HG02798 (cell line): Measurements from ENCODE around the gene RHD.
"Not testable (repeated sequence)": the region's sequence is repeated elsewhere in the genome, so short reads cannot be mapped to it uniquely, and the experiment has no call there.

Experiments used
- ATAC-seq: cut with Tn5 transposase; IDR thresholded peaks from one replicate; pipeline ENCODE4 v1.9.1; 2021; ENCODE audit warnings: mild to moderate bottlenecking; ENCODE audit not compliant: unreplicated experiment, poor library complexity

RHD gene

GRCh38 chr1:25296501-25296900 lies 24.2 kb downstream of the RHD start:
- not testable (repeated sequence) for ATAC-seq

DNA sequence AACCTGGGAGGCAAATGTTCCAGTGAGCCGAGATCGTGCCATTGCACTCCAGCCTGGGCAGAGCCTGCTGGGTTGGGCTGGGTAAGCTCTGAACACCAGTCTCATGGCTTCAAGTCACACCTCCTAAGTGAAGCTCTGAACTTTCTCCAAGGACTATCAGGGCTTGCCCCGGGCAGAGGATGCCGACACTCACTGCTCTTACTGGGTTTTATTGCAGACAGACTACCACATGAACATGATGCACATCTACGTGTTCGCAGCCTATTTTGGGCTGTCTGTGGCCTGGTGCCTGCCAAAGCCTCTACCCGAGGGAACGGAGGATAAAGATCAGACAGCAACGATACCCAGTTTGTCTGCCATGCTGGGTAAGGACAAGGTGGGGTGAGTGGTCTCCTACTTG lies 28.4 kb downstream of the RHD start:
- ATAC-seq = not testable (repeated sequence)

DNA sequence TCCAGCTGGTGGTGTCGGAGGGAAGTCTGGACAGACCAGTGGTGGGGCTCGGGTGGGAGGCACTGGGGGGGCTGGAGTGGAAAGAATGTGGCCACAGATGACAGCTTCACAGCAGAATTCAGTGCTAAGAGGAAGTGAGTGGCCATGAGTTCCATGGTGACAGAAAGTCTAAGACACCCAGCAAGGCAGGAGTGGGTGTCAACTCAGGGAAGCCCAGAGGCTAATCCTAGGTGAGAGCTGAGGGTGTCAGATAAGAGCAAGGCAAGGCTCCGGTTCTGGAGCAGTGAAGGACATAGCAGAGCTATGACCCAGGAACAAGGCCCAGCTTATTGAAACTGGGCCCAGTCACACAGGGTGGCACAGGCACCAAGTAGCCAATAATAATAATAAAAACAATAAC lies 30.0 kb downstream of the RHD start:
- not testable (repeated sequence) for ATAC-seq

- not testable (repeated sequence) for ATAC-seq
Measured at GRCh38 chr1:25304936-25305335, 32.6 kb downstream of the RHD start.

- not testable (repeated sequence) for ATAC-seq
Measured at GRCh38 chr1:25308168-25308567, 35.9 kb downstream of the RHD start.

DNA sequence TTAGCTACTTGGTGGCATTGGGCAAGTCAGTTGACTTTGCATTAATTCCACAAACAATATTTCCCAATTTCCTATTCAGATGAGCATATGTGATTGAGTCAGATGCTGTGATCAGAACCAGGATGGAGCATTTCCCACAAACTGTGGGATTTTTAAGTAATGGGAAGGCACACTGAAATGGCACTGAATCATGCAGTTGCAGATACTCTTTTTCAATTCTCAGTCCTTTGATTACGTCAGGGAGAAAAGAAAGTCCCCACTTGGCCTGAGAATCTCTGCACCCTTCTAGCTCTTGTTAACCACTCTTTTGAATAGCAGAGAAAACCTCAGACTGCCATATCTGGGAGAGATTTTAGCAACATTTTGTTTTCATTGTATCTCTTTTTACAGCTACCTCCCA lies 36.8 kb downstream of the RHD start:
- not testable (repeated sequence) for ATAC-seq

DNA sequence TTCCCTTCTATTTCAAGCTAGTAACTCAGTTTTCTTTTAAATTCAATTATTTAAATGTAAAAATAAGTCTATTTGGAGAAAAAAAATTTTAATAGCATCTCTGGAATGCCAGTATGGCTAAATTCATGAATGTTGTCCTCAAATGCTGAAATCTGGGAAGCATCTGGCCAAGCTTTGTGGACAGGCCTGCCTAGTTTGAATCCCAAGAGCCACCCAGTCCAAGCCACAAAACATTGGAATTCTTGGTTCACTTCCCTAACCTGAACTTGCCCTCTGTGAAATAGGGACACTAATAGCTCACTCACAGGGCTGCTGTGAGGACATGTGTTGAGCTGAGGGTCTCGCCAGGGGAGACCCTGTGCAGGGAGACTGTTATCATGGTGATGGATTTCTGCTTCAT lies 37.2 kb downstream of the RHD start:
- not testable (repeated sequence) for ATAC-seq

GRCh38 chr1:25312806-25313470 lies 40.6 kb downstream of the RHD start:
- not testable (repeated sequence) for ATAC-seq

- ATAC-seq = not testable (repeated sequence)
Measured at GRCh38 chr1:25320314-25320938, 48.1 kb downstream of the RHD start.

GRCh38 chr1:25322127-25322526 lies 49.8 kb downstream of the RHD start:
- not testable (repeated sequence) for ATAC-seq

GRCh38 chr1:25324407-25324806 lies 52.1 kb downstream of the RHD start:
- ATAC-seq = not testable (repeated sequence)

GRCh38 chr1:25327864-25328790 lies 55.8 kb downstream of the RHD start:
- ATAC-seq = not testable (repeated sequence)

DNA sequence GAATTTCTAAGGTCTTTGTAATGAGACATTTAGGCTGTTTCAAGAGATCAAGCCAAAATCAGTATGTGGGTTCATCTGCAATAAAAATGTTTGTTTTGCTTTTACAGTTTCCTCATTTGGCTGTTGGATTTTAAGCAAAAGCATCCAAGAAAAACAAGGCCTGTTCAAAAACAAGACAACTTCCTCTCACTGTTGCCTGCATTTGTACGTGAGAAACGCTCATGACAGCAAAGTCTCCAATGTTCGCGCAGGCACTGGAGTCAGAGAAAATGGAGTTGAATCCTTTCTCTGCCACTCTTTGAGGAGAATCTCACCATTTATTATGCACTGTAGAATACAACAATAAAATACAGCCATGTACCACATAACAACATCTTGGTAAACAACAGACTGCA lies 56.5 kb downstream of the RHD start:
- not testable (repeated sequence) for ATAC-seq

- ATAC-seq = not testable (repeated sequence)
Measured at GRCh38 chr1:25329336-25329735, 57.0 kb downstream of the RHD start.

GRCh38 chr1:25329950-25330349 lies 57.6 kb downstream of the RHD start:
- not testable (repeated sequence) for ATAC-seq

DNA sequence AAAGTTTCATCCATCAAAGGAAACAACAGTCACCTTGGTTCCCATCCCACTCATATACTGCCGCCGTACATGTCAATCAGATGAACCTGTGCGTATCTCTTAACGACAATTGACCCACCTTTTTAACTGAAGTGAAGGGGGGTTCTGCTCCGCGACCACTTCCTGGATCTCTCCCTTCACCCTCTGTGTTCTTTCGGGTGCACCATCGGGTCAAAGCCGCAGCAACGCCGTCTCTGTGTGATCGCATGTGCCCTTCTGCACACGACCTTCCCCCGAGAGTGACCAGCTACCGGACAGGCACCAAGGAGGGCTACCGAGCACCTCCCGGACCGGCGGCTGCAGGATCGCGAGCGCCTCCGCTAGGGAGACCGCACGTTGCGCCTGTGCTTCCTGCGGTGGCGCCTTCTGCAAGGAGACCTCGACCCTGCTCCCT lies 64.6 kb downstream of the RHD start:
- ATAC-seq = peak; percentile 29

DNA sequence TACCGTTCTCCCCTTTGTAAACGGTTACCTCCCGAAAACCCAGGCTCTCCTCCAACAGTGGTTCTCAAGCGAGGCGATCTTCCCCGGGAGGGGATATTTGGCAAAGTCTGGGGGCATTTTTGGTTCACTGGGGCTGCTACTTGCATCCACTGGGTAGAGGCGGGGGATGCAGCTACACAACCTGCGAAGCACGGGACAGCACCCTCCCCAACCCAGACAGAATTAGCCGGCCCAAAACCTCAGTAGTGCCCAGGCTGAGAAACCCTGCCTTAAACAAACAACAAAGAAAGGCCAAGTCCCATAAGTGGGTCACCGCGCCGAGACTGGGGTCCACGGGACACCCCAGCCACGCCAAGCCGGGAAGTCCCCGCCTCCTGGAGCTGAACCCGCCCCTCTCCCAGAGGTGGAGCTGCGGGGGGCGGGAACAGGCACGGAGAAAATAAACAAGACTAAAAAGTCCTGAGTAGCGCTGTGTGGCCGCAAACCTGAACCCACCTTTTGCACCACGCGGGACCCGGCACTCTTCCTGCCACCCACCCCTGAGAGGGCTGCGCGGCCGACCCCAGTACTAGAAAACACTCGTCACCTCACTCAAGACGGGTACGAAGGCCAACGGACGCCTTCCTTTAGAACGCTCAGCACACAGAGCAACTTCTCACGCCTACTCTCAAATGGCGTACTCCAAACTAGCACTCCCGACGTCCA lies 65.3 kb downstream of the RHD start:
- ATAC-seq = peak; percentile 49

DNA sequence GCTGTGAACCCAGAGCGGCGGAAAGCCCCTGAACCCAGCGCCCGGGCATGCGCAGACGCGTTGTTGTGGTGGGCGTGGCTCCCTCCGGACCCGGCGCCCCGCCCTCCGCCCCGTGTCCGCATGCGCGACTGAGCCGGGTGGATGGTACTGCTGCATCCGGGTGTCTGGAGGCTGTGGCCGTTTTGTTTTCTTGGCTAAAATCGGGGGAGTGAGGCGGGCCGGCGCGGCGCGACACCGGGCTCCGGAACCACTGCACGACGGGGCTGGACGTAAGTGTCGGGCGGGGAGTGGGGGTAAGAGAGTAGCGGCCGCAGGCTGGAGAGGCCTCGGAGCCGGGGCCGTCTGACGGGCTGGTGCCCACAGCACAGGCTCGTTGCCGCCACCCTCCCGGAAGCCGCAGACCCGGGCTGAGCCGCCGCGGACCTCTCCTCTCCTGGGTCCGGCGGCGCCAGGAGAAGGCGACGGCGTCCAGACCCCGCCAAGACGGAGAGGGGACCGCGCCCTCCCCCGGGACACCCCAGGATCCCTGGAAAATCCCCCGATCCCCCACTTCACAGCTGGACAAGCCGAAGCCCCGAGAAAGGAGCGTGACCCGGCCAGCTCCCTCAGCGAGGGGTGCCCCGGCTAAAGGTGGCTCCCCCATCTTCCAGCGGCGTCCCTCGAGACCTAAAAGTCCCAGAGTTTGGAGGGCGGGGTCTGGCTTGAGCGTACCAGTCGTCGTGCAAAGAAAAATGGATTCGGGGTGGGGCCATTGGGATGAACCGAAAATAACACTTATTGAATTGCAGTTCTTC lies 66.1 kb downstream of the RHD start, which contains the start of gene TMEM50A:
Gene TMEM50A, plus strand, starts transcription at position 147 of the 794 bp plus-strand sequence. CDS start 2,153 bp downstream, outside the sequence.
- peak; percentile 72 for ATAC-seq

DNA sequence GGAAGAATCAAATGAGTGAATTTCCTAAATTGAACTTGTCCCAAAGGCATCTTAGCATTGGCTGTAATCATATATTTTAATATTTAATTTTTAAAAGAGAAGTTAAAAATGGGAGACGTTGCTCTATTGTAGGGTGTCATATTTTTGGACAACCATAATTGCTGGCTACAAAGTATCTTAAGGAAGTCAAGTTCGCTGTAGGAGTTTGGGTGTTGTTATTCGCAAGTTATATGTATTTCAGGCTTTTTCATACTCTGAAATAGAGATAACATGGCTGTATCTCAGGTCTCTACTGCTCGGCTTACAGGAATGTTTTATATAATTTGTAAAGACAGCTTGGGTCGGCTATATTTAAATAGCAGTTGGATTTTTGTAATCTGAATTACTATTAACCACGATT lies 66.7 kb downstream of the RHD start:
- ATAC-seq = no peak
